ENCODE results near the gene SHE.

DNA sequence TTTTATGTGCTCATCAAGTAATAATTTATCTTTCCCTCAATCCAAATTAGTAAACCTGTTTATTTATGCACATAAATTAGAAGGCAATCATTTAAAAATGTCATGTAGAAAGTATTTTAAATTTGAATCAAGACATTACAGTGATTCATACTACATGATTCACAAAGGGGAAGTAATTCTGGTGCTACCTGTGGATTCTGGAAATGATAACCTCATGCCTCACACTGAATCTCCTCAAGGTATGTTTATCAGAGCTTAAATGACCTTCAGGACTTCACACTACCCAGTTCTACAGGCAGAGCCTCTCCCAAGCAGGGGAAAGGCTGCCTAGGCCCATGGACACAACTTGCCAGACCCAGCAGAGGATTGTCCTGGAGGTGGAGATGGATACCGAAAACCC lies 25.4 kb downstream of the SHE start:
- TF ChIP-seq NFRKB (IDR thresholded peaks at IDR 0.05) (no peak), BHLHE40 (IDR thresholded peaks at IDR 0.05; ENCODE audit: borderline replicate concordance) (no peak), SUZ12 (IDR thresholded peaks at IDR 0.05) (no peak), CTBP1 (IDR thresholded peaks at IDR 0.05; ENCODE audit: borderline replicate concordance) (no peak), TARDBP (IDR thresholded peaks at IDR 0.05) (no peak), L3MBTL2 (conservative IDR thresholded peaks at IDR 0.05) (no peak), SP1 (IDR thresholded peaks at IDR 0.05) (no peak), ELF4 (IDR thresholded peaks at IDR 0.05) (no peak), ARNT (IDR thresholded peaks at IDR 0.05) (no peak), FOXM1 (IDR thresholded peaks at IDR 0.05; ENCODE audit: borderline replicate concordance) (no peak), FOXA1 (IDR thresholded peaks at IDR 0.05) (no peak), FOXK2 (IDR thresholded peaks at IDR 0.05) (no peak)

Measured in HEK293T (cell line).